WTC11 (cell line): ENCODE measurements around the gene ZNF423. TPM values are rescaled to one million over a fixed set of nuclear protein-coding genes. Genes with fewer than 3 reads are reported as not detected.
A peak's percentile ranks its signal among the peaks of the same experiment; 100 is the strongest.

Experiments
- ATAC-seq: fragments of 200-7000 bp; cut with Tn5 transposase; 2 replicates; pipeline ENCODE4 v1.10.0; 2021; ENCODE audit warnings: mild to moderate bottlenecking, moderate library complexity
- CTCF ChIA-PET: fragments of 300-600 bp; sonication (Branson Sonifier 250); formaldehyde crosslinking; loops from one replicate; lab custom pipeline; 2021; ENCODE audit warnings: antibody characterized with exemption; lab: Charles Lee
- POLR2A ChIA-PET: fragments of 350-600 bp; sonication (Branson Sonifier 250); formaldehyde crosslinking; loops from one replicate; lab custom pipeline; 2021; ENCODE audit warnings: antibody characterized with exemption; lab: Charles Lee
- DNase-seq: peaks from one replicate; pipeline ENCODE4 v3.0.0; 2021; ENCODE audit warnings: low spot score
- H3K27ac Mint-ChIP-seq: 2 replicates; pipeline ENCODE4 v1.8.0; 2021; ENCODE audit warnings: mixed read lengths
- H3K27me3 Mint-ChIP-seq: 2 replicates; pipeline ENCODE4 v1.8.0; 2021; ENCODE audit warnings: low read depth, mild to moderate bottlenecking, moderate library complexity, mixed read lengths
- H3K36me3 Mint-ChIP-seq: 2 replicates; pipeline ENCODE4 v1.8.0; 2021; ENCODE audit warnings: mixed read lengths
- H3K4me1 Mint-ChIP-seq: 2 replicates; pipeline ENCODE4 v1.8.0; 2022; ENCODE audit warnings: mixed read lengths
- H3K4me3 Mint-ChIP-seq: 2 replicates; pipeline ENCODE4 v1.8.0; 2021; ENCODE audit warnings: mild to moderate bottlenecking, moderate library complexity, mixed read lengths
- H3K9me3 Mint-ChIP-seq: 2 replicates; pipeline ENCODE4 v1.8.0; 2021; ENCODE audit warnings: mixed read lengths
- AR ChIP-seq: fragments of 250-450 bp; sonication (Bioruptor Pico); IDR thresholded peaks from 2 replicates; pipeline ENCODE4 v1.9.0; 2021; ENCODE audit warnings: mild to moderate bottlenecking
- CTCF ChIP-seq: fragments of 200-600 bp; IDR thresholded peaks from 2 replicates; pipeline ENCODE4 v1.8.0; 2022; ENCODE audit warnings: antibody characterized with exemption
- ERG ChIP-seq: fragments of 250-450 bp; sonication (Bioruptor Pico); IDR thresholded peaks from 2 replicates; pipeline ENCODE4 v1.8.0; 2021; ENCODE audit warnings: mild to moderate bottlenecking
- ETV6 ChIP-seq: sonication (generic); formaldehyde crosslinking; IDR thresholded peaks from 2 replicates; pipeline ENCODE4 v1.8.1; 2022; ENCODE audit warnings: mild to moderate bottlenecking, missing genetic modification reagents
- FOXK1 ChIP-seq: sonication (generic); formaldehyde crosslinking; IDR thresholded peaks from 2 replicates; pipeline ENCODE4 v1.8.0; 2022; ENCODE audit warnings: mild to moderate bottlenecking, moderate library complexity, missing genetic modification reagents
- GABPB1 ChIP-seq: sonication (generic); formaldehyde crosslinking; IDR thresholded peaks from 2 replicates; pipeline ENCODE4 v1.8.1; 2023; ENCODE audit warnings: mild to moderate bottlenecking, missing genetic modification reagents
- GRHL2 ChIP-seq: fragments of 250-450 bp; sonication (Bioruptor Pico); IDR thresholded peaks from 2 replicates; pipeline ENCODE4 v1.8.0; 2022; ENCODE audit warnings: mild to moderate bottlenecking, moderate library complexity; ENCODE audit not compliant: insufficient replicate concordance, severe bottlenecking
- JUN ChIP-seq: sonication (generic); formaldehyde crosslinking; IDR thresholded peaks from 2 replicates; pipeline ENCODE4 v1.8.0; 2023; ENCODE audit warnings: mild to moderate bottlenecking, missing genetic modification reagents
- MAX ChIP-seq: sonication (generic); formaldehyde crosslinking; IDR thresholded peaks from 2 replicates; pipeline ENCODE4 v1.8.0; 2022; ENCODE audit warnings: mild to moderate bottlenecking, missing genetic modification reagents
- NR1H2 ChIP-seq: sonication (generic); formaldehyde crosslinking; IDR thresholded peaks from 2 replicates; pipeline ENCODE4 v1.9.0; 2021; ENCODE audit warnings: mild to moderate bottlenecking, moderate library complexity, missing genetic modification reagents
- NR2C2 ChIP-seq: sonication (generic); formaldehyde crosslinking; IDR thresholded peaks from 2 replicates; pipeline ENCODE4 v1.8.0; 2022; ENCODE audit warnings: mild to moderate bottlenecking, missing genetic modification reagents
- PREB ChIP-seq: sonication (generic); formaldehyde crosslinking; IDR thresholded peaks from 2 replicates; pipeline ENCODE4 v1.8.1; 2022; ENCODE audit warnings: mild to moderate bottlenecking, missing genetic modification reagents, moderate library complexity, borderline replicate concordance
- RELA ChIP-seq: sonication (generic); formaldehyde crosslinking; IDR thresholded peaks from 2 replicates; pipeline ENCODE4 v1.8.1; 2022; ENCODE audit warnings: missing genetic modification reagents, mild to moderate bottlenecking, borderline replicate concordance
- SMAD3 ChIP-seq: sonication (generic); formaldehyde crosslinking; IDR thresholded peaks from 2 replicates; pipeline ENCODE4 v1.8.0; 2022; ENCODE audit warnings: missing genetic modification reagents, mild to moderate bottlenecking, borderline replicate concordance
- TCF7 ChIP-seq: sonication (generic); formaldehyde crosslinking; IDR thresholded peaks from 2 replicates; pipeline ENCODE4 v1.8.0; 2022; ENCODE audit warnings: mild to moderate bottlenecking, low read depth, missing genetic modification reagents, moderate library complexity
- ZNF121 ChIP-seq: sonication (generic); formaldehyde crosslinking; IDR thresholded peaks from 2 replicates; pipeline ENCODE4 v1.8.0; 2023; ENCODE audit warnings: missing genetic modification reagents
- ZNF219 ChIP-seq: sonication (generic); formaldehyde crosslinking; IDR thresholded peaks from 2 replicates; pipeline ENCODE4 v1.8.0; 2023; ENCODE audit warnings: missing genetic modification reagents, mild to moderate bottlenecking, borderline replicate concordance
- ZNF263 ChIP-seq: sonication (generic); formaldehyde crosslinking; IDR thresholded peaks from 2 replicates; pipeline ENCODE4 v1.8.1; 2022; ENCODE audit warnings: low read depth, mild to moderate bottlenecking, moderate library complexity, missing genetic modification reagents
- total RNA-seq: library from RNA; stranded (reverse); gene quantifications from 3 replicates; pipeline ENCODE4 v1.2.3, GENCODE V29; 2021

ZNF423 gene
- total RNA-seq, 1 experiment from 2014 or later, result 38.8 TPM

GRCh38 chr16:49896447-49896964 lies 40.6 kb upstream of the ZNF423 start (continued):
- TF ChIP-seq PREB, result no peak
- TF ChIP-seq TCF7 (CRISPR knock-in tag), result no peak
- no peak for TF ChIP-seq ETV6 (CRISPR knock-in tag)

GRCh38 chr16:49890876-49891275 lies 35.0 kb upstream of the ZNF423 start:
- peak; percentile 77 for DNase-seq
- CTCF ChIA-PET, result interaction anchor here (0.6 to 4.6 kb wide), 36 partner anchors 9 to 483 kb away, joined by 3 to 58 read pairs (median 5); partner anchors contain the start of genes CNEP1R1 and ZNF423
- POLR2A ChIA-PET, result interaction anchor here (0.6 kb wide), 1 partner anchor 203 kb away, joined by 10 read pairs; no protein-coding TSS in a partner anchor

GRCh38 chr16:49889725-49890397 lies 33.9 kb upstream of the ZNF423 start:
- POLR2A ChIA-PET, result no interaction called here
- no peak overlapping the region for H3K27ac Mint-ChIP-seq
- ATAC-seq, result no peak
- H3K4me1 Mint-ChIP-seq, result no peaks in the 10 kb centered on the region; the same call in 1 of the 2 replicates
- H3K9me3 Mint-ChIP-seq, result peaks cover 7% of the 10 kb centered on the region
- no peaks in the 10 kb centered on the region for H3K27me3 Mint-ChIP-seq
- 0 out of 2 replicates have a peak, but pooled peaks cover 3% of the 10 kb centered on the region for H3K36me3 Mint-ChIP-seq
- no peak for TF ChIP-seq GRHL2 (CRISPR knock-in tag)
- 0 out of 2 replicates have a peak, but pooled peaks have one; percentile 30 for TF ChIP-seq GABPB1 (CRISPR knock-in tag)
- TF ChIP-seq, all 79 proteins: peak for 1
- no peak overlapping the region for H3K4me3 Mint-ChIP-seq
- no peak for DNase-seq
- CTCF ChIA-PET, result interaction anchor here (0.6 to 4.6 kb wide), 25 partner anchors 8 to 482 kb away, joined by 3 to 58 read pairs (median 5); partner anchors contain the start of genes CNEP1R1 and ZNF423

More at GRCh38 chr16:49890876-49891275, 35.0 kb upstream of the ZNF423 start:
- ATAC-seq, result peak; percentile 98
- Mint-ChIP-seq H3K9me3 (peaks cover 7% of the 10 kb centered on the region), H3K36me3 (0 out of 2 replicates have a peak, but pooled peaks cover 3% of the 10 kb centered on the region), H3K27me3 (no peaks in the 10 kb centered on the region), H3K4me3 (no peak overlapping the region), H3K27ac (no peak overlapping the region), H3K4me1 (no peaks in the 10 kb centered on the region; the same call in 1 of the 2 replicates)
- no peak for TF ChIP-seq PREB
- peak; percentile 85; the same call in 1 of the 2 replicates for TF ChIP-seq ZNF263 (CRISPR knock-in tag)
- TF ChIP-seq CTCF, result peak; percentile 44; the same call in 1 of the 2 replicates
- TF ChIP-seq ZNF121 (CRISPR knock-in tag), result no peak
- no peak for TF ChIP-seq SMAD3 (CRISPR knock-in tag)
- no peak for TF ChIP-seq JUN (CRISPR knock-in tag)

- Mint-ChIP-seq H3K27ac (no peak overlapping the region), H3K36me3 (0 out of 2 replicates have a peak, but pooled peaks cover 3% of the 10 kb centered on the region), H3K4me3 (no peak overlapping the region), H3K27me3 (no peaks in the 10 kb centered on the region), H3K4me1 (peaks cover 12% of the 10 kb centered on the region), H3K9me3 (peaks cover 7% of the 10 kb centered on the region)
- ATAC-seq (no peak), DNase-seq (no peak)
- ChIA-PET CTCF (interaction anchor here (1.0 to 1.8 kb wide), 6 partner anchors 10 to 479 kb away, joined by 3 to 7 read pairs (median 6); no protein-coding TSS in a partner anchor), POLR2A (interaction anchor here (0.5 kb wide), 1 partner anchor 479 kb away, joined by 4 read pairs; no protein-coding TSS in a partner anchor)
- TF ChIP-seq MAX (CRISPR knock-in tag), result no peak
- no peak for TF ChIP-seq NR2C2 (CRISPR knock-in tag)
- TF ChIP-seq AR (CRISPR knock-in tag), result no peak
- no peak for TF ChIP-seq ZNF219 (CRISPR knock-in tag)
- no peak for TF ChIP-seq RELA (CRISPR knock-in tag)
- TF ChIP-seq TCF7 (CRISPR knock-in tag), result no peak
- TF ChIP-seq NR1H2 (CRISPR knock-in tag), result no peak
- TF ChIP-seq FOXK1 (CRISPR knock-in tag), result no peak
- TF ChIP-seq ETV6 (CRISPR knock-in tag), result no peak
- TF ChIP-seq ERG (CRISPR knock-in tag), result no peak
Measured at GRCh38 chr16:49886554-49887094, 30.7 kb upstream of the ZNF423 start.
